GM18519 (cell line): ENCODE measurements around the gene C1GALT1.
"Not testable (repeated sequence)": the region's sequence is repeated elsewhere in the genome, so short reads cannot be mapped to it uniquely, and the experiment has no call there.

Experiments used
- ATAC-seq: cut with Tn5 transposase; IDR thresholded peaks from one replicate; pipeline ENCODE4 v1.9.1; 2021; ENCODE audit warnings: mild to moderate bottlenecking, moderate library complexity; ENCODE audit not compliant: unreplicated experiment, low FRiP score

Gene C1GALT1

GRCh38 chr7:7166318-7166717 is 16.0 kb upstream of the C1GALT1 start:
- ATAC-seq: no peak

- no peak for ATAC-seq
Observed at GRCh38 chr7:7169296-7169695, 13.0 kb upstream of the C1GALT1 start.

GRCh38 chr7:7173956-7174632 is 8.2 kb upstream of the C1GALT1 start:
- ATAC-seq: no peak

- ATAC-seq: no peak
Observed at GRCh38 chr7:7175075-7175695, 7.2 kb upstream of the C1GALT1 start.

- no peak for ATAC-seq
Observed at GRCh38 chr7:7176406-7177043, 5.8 kb upstream of the C1GALT1 start.

GRCh38 chr7:7177044-7177517 is 5.3 kb upstream of the C1GALT1 start:
- no peak for ATAC-seq

GRCh38 chr7:7178081-7178480 is 4.3 kb upstream of the C1GALT1 start:
- ATAC-seq: no peak

GRCh38 chr7:7178906-7179305 is 3.4 kb upstream of the C1GALT1 start:
- ATAC-seq: no peak

- ATAC-seq: no peak
Observed at GRCh38 chr7:7180725-7181449, 1.5 kb upstream of the C1GALT1 start.

GRCh38 chr7:7181519-7182155 is 707 bp upstream of the C1GALT1 start:
- peak; percentile 23 for ATAC-seq

GRCh38 chr7:7183061-7183837 is 905 bp downstream of the C1GALT1 start:
- peak; percentile 12 for ATAC-seq

- no peak for ATAC-seq
Observed at GRCh38 chr7:7183838-7184463, 1.6 kb downstream of the C1GALT1 start.

- ATAC-seq: no peak
Observed at GRCh38 chr7:7185371-7185989, 3.1 kb downstream of the C1GALT1 start.

GRCh38 chr7:7188091-7188490 is 5.7 kb downstream of the C1GALT1 start:
- no peak for ATAC-seq

GRCh38 chr7:7188742-7189141 is 6.4 kb downstream of the C1GALT1 start:
- no peak for ATAC-seq

GRCh38 chr7:7190142-7190541 is 7.8 kb downstream of the C1GALT1 start:
- ATAC-seq: no peak

GRCh38 chr7:7191137-7191536 is 8.8 kb downstream of the C1GALT1 start:
- ATAC-seq: no peak

- not testable (repeated sequence) for ATAC-seq
Observed at GRCh38 chr7:7192798-7193788, 10.7 kb downstream of the C1GALT1 start.
